Neuronal stem cell (in vitro differentiated cells): ENCODE data around the gene OPRL1.

ENCODE experiments used
- DNase-seq: peaks from one replicate; pipeline ENCODE4 v3.0.0-alpha.2; 2013; ENCODE audit warnings: low spot score
- H2AFZ ChIP-seq: one replicate; pipeline ENCODE4 v1.6.1; 2013; ENCODE audit warnings: mild to moderate bottlenecking, low read length, inconsistent platforms
- H2AK5ac ChIP-seq: 2 replicates; pipeline ENCODE4 v1.6.1; 2013; ENCODE audit warnings: low read depth, mild to moderate bottlenecking, inconsistent platforms, low read length, moderate library complexity, mixed read lengths
- H2BK120ac ChIP-seq: 2 replicates; pipeline ENCODE4 v1.6.1; 2013; ENCODE audit warnings: low read depth, mild to moderate bottlenecking, inconsistent platforms, low read length, moderate library complexity, mixed read lengths
- H2BK12ac ChIP-seq: one replicate; pipeline ENCODE4 v1.6.1; 2013; ENCODE audit warnings: low read length, inconsistent platforms
- H2BK15ac ChIP-seq: 2 replicates; pipeline ENCODE4 v1.6.1; 2013; ENCODE audit warnings: mild to moderate bottlenecking, low read length, inconsistent platforms, mixed read lengths
- H2BK5ac ChIP-seq: one replicate; pipeline ENCODE4 v1.6.1; 2013; ENCODE audit warnings: inconsistent platforms, mild to moderate bottlenecking, low read length, moderate library complexity
- H3K14ac ChIP-seq: one replicate; pipeline ENCODE4 v1.6.1; 2013; ENCODE audit warnings: low read length, inconsistent platforms
- H3K18ac ChIP-seq: 2 replicates; pipeline ENCODE4 v1.6.1; 2013; ENCODE audit warnings: low read length, inconsistent platforms
- H3K23ac ChIP-seq: 2 replicates; pipeline ENCODE4 v1.6.1; 2013; ENCODE audit warnings: low read depth, mild to moderate bottlenecking, mixed read lengths, low read length, inconsistent platforms; ENCODE audit not compliant: poor library complexity
- H3K27ac ChIP-seq: replicated peaks from 3 replicates; pipeline ENCODE4 v1.5.1; 2013; ENCODE audit warnings: low read length, inconsistent platforms
- H3K27me3 ChIP-seq, 3 experiments: 2 replicates each; pipeline ENCODE4 v1.6.1; 2013; ENCODE audit warnings: low read length in 3 of 3, mild to moderate bottlenecking in 2 of 3, inconsistent platforms in 1 of 3, low read depth in 1 of 3, mixed read lengths in 1 of 3, moderate library complexity in 1 of 3; ENCODE audit not compliant: control insufficient read depth in 3 of 3, insufficient read depth in 3 of 3
- H3K36me3 ChIP-seq, 2 donors: replicated peaks in 1 of 2; 2 replicates each; pipeline ENCODE4 v1.6.1; 2013; ENCODE audit warnings: low read length in 2 of 2; ENCODE audit not compliant: control insufficient read depth in 2 of 2, insufficient read depth in 2 of 2
- H3K4ac ChIP-seq: 2 replicates; pipeline ENCODE4 v1.6.1; 2013; ENCODE audit warnings: inconsistent platforms, mild to moderate bottlenecking, low read length, moderate library complexity
- H3K4me1 ChIP-seq, 2 donors: 1 replicate in 1 of 2; 2 replicates in 1 of 2; pipeline ENCODE4 v1.6.1; 2013; ENCODE audit warnings: low read length in 2 of 2, low read depth in 1 of 2; ENCODE audit not compliant: control insufficient read depth in 2 of 2, insufficient read depth in 1 of 2
- H3K4me2 ChIP-seq: one replicate; pipeline ENCODE4 v1.6.1; 2013; ENCODE audit warnings: mild to moderate bottlenecking, low read length, inconsistent platforms; ENCODE audit not compliant: insufficient read depth, poor library complexity, severe bottlenecking
- H3K4me3 ChIP-seq, 2 donors: 2 replicates each; pipeline ENCODE4 v1.5.1; 2013; ENCODE audit warnings: low read length in 2 of 2, mild to moderate bottlenecking in 2 of 2, inconsistent platforms in 1 of 2, moderate library complexity in 1 of 2
- H3K79me1 ChIP-seq: one replicate; pipeline ENCODE4 v1.6.1; 2013; ENCODE audit warnings: low read depth, mild to moderate bottlenecking, inconsistent platforms, low read length, moderate library complexity
- H3K9ac ChIP-seq: one replicate; pipeline ENCODE4 v1.6.1; 2013; ENCODE audit warnings: mild to moderate bottlenecking, low read depth, low read length, inconsistent platforms; ENCODE audit not compliant: poor library complexity
- H3K9me3 ChIP-seq, 2 donors: replicated peaks in 1 of 2; 2 replicates each; pipeline versions ENCODE3 to v1.6.1; 2013; ENCODE audit warnings: low read length in 2 of 2, mild to moderate bottlenecking in 2 of 2, inconsistent platforms in 1 of 2, low read depth in 1 of 2, mixed read lengths in 1 of 2, moderate library complexity in 1 of 2; ENCODE audit not compliant: control insufficient read depth in 2 of 2, insufficient read depth in 1 of 2
- H4K8ac ChIP-seq: one replicate; pipeline ENCODE4 v1.6.1; 2013; ENCODE audit warnings: low read depth, mild to moderate bottlenecking, inconsistent platforms, low read length, moderate library complexity
- H4K91ac ChIP-seq: one replicate; pipeline ENCODE4 v1.6.1; 2013; ENCODE audit warnings: low read length, low read depth, mild to moderate bottlenecking, inconsistent platforms; ENCODE audit not compliant: poor library complexity
- WGBS, 2 donors: extraction: QIAGEN DNeasy Blood & Tissue Kit; methylation state at CpG; one replicate each; pipeline ENCODE4 v1.1.7; 2013; ENCODE audit warnings: missing lambda C conversion rate in 2 of 2, mixed read lengths in 1 of 2; ENCODE audit not compliant: insufficient read length in 2 of 2, insufficient replicate concordance in 1 of 2; ENCODE audit errors: extremely low coverage in 2 of 2; 5-methylcytosine and 5-hydroxymethylcytosine counted together

Gene OPRL1

GRCh38 chr20:64096535-64096934, 16.7 kb downstream of the OPRL1 start:
- no peak overlapping the region for H3K23ac ChIP-seq

GRCh38 chr20:64098471-64099013, 18.7 kb downstream of the OPRL1 start:
- no peak overlapping the region for H2BK5ac ChIP-seq
- peak overlapping the region; percentile 71 for H3K14ac ChIP-seq
- H2BK12ac ChIP-seq, result no peak overlapping the region
- no peak overlapping the region for H3K4me2 ChIP-seq
- H3K27me3 ChIP-seq, result peaks cover 0 to 57% (median 9%) of the 10 kb centered on the region in 3 experiments
- H3K4ac ChIP-seq, result peak overlapping the region; percentile 42
- H3K36me3 ChIP-seq, result no peaks in the 10 kb centered on the region
- DNase-seq, result no peak
- H2BK15ac ChIP-seq, result peak overlapping the region; percentile 58
- H3K9ac ChIP-seq, result peak overlapping the region; percentile 21
- no peak overlapping the region for H2AK5ac ChIP-seq
- H4K91ac ChIP-seq, result no peak overlapping the region
- no peak overlapping the region for H2AFZ ChIP-seq
- H3K79me1 ChIP-seq, result no peaks in the 10 kb centered on the region
- no CpG with 5 or more reads among the region's 28 CpGs for WGBS, 2 donors
- no peak overlapping the region for H3K27ac ChIP-seq
- peak overlapping the region in 1 of 2 donors; percentile 18 for H3K4me3 ChIP-seq
- H2BK120ac ChIP-seq, result no peak overlapping the region
- H4K8ac ChIP-seq, result peak overlapping the region; percentile 43
- peaks cover 0 to 5% of the 10 kb centered on the region in 2 donors for H3K9me3 ChIP-seq
- peak overlapping the region; percentile 67 for H3K23ac ChIP-seq
- peaks cover 0 to 3% of the 10 kb centered on the region in 2 donors for H3K4me1 ChIP-seq
- no peak overlapping the region for H3K18ac ChIP-seq

More at GRCh38 chr20:64096535-64096934, 16.7 kb downstream of the OPRL1 start:
- no peak for DNase-seq
- Histone ChIP-seq H3K79me1 (no peaks in the 10 kb centered on the region), H2BK15ac (no peak overlapping the region), H2AFZ (no peak overlapping the region), H2BK12ac (no peak overlapping the region), H3K14ac (no peak overlapping the region), H3K18ac (no peak overlapping the region), H3K27ac (no peak overlapping the region), H3K9me3 (peaks cover 0 to 5% of the 10 kb centered on the region in 2 donors), H2AK5ac (no peak overlapping the region), H4K8ac (no peak overlapping the region), H3K27me3 (peaks cover 0 to 43% (median 9%) of the 10 kb centered on the region in 3 experiments), H4K91ac (no peak overlapping the region), H3K4me3 (peak overlapping the region in 1 of 2 donors; percentile 68), H3K4ac (no peak overlapping the region), H3K4me1 (peaks cover 4% of the 10 kb centered on the region in 2 donors), H2BK120ac (no peak overlapping the region), H3K9ac (peak overlapping the region; percentile 17), H2BK5ac (no peak overlapping the region), H3K4me2 (no peak overlapping the region), H3K36me3 (no peaks in the 10 kb centered on the region)
- no CpG with 5 or more reads among the region's 6 CpGs for WGBS, 2 donors

- Histone ChIP-seq H3K14ac (no peak overlapping the region), H2BK5ac (no peak overlapping the region), H3K9me3 (peaks cover 0 to 5% of the 10 kb centered on the region in 2 donors), H3K27me3 (peaks cover 0 to 64% (median 9%) of the 10 kb centered on the region in 3 experiments), H2AK5ac (peak overlapping the region; percentile 37), H3K4ac (no peak overlapping the region), H3K4me1 (peaks cover 0 to 3% of the 10 kb centered on the region in 2 donors), H4K91ac (no peak overlapping the region), H2BK12ac (no peak overlapping the region), H3K23ac (peak overlapping the region; percentile 73), H3K4me2 (no peak overlapping the region), H2BK120ac (no peak overlapping the region), H3K79me1 (no peaks in the 10 kb centered on the region), H2BK15ac (peak overlapping the region; percentile 43), H2AFZ (no peak overlapping the region), H3K18ac (peak overlapping the region; percentile 38), H3K9ac (peak overlapping the region; percentile 44), H3K4me3 (no peak overlapping the region), H3K36me3 (no peaks in the 10 kb centered on the region), H4K8ac (no peak overlapping the region), H3K27ac (no peak overlapping the region)
- no CpG with 5 or more reads among the region's 21 CpGs for WGBS, 2 donors
- no peak for DNase-seq
Measured at GRCh38 chr20:64099086-64099786, 19.4 kb downstream of the OPRL1 start.

DNA sequence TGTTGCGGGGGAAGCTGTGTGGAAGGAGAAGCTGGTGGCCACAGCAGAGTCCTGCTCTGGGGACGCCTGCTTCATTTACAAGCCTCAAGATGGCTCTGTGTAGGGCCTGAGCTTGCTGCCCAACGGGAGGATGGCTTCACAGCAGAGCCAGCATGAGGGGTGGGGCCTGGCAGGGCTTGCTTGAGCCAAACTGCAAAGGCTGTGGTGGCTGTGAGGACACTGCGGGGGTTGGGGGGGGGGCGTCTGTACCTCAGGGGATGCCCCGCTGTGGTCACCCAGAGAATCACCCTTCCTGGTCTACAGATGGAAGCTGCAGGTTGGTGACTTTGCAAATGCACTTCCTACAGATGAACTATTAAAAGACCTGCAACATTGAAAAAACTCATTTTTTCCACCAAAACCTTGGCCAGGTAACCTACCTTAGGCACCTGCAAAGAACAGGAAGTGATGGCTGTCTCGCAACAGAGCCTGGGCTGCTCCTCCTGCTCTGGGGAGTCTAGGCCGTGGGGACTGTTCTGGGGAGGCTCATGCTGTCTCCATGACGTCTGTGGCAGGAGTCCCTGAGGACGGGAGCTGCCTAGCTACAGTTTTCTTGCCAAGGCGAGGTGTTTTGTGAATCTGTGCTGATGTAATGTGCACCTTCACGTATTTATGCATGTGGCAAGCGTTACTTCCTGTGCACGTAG, 20.1 kb downstream of the OPRL1 start:
- no peak overlapping the region for H3K4me2 ChIP-seq
- H2BK12ac ChIP-seq, result no peak overlapping the region
- H2BK120ac ChIP-seq, result no peak overlapping the region
- no peak overlapping the region for H3K4ac ChIP-seq
- peaks cover 0 to 3% of the 10 kb centered on the region in 2 donors for H3K4me1 ChIP-seq
- H2AFZ ChIP-seq, result no peak overlapping the region
- WGBS, 2 donors, result no CpG with 5 or more reads among the region's 14 CpGs
- H2BK5ac ChIP-seq, result no peak overlapping the region
- no peak overlapping the region for H3K9ac ChIP-seq
- no peaks in the 10 kb centered on the region for H3K36me3 ChIP-seq
- H2AK5ac ChIP-seq, result no peak overlapping the region
- no peak overlapping the region for H3K4me3 ChIP-seq
- H3K14ac ChIP-seq, result no peak overlapping the region
- no peak overlapping the region for H3K18ac ChIP-seq
- H2BK15ac ChIP-seq, result peak overlapping the region; percentile 43
- H4K91ac ChIP-seq, result no peak overlapping the region
- H3K23ac ChIP-seq, result no peak overlapping the region
- H3K27ac ChIP-seq, result no peak overlapping the region
- H3K79me1 ChIP-seq, result peaks cover 2% of the 10 kb centered on the region
- peak overlapping the region; percentile 48 for H4K8ac ChIP-seq
- DNase-seq, result no peak
- H3K9me3 ChIP-seq, result peaks cover 0 to 5% of the 10 kb centered on the region in 2 donors
- peaks cover 0 to 65% (median 9%) of the 10 kb centered on the region in 3 experiments for H3K27me3 ChIP-seq
